ENCODE results near the gene GPLD1. TPM values are rescaled to one million over a fixed set of nuclear protein-coding genes. Genes with fewer than 3 reads are reported as not detected.

The GPLD1 gene
- total and polyA plus RNA-seq, 2 experiments from 2014 or later = 3.8 to 11.1 TPM

GRCh38 chr6:24500683-24501082 is 11.3 kb upstream of the GPLD1 start:
- H4K20me1 ChIP-seq (replicated peaks; ENCODE audit: insufficient read depth) = no peaks in the 10 kb centered on the region
- Mint-ChIP-seq H3K36me3 (ENCODE audit: low read depth) (peaks cover 13% of the 10 kb centered on the region), H3K4me3 (no peak overlapping the region)

More at GRCh38 chr6:24500683-24501082, 11.3 kb upstream of the GPLD1 start:
- no peak overlapping the region for H3K27ac Mint-ChIP-seq
- no peak overlapping the region for H3K27ac ChIP-seq (ENCODE audit: low read depth)
- H3K9me2 ChIP-seq (ENCODE audit: insufficient read depth) = no peaks in the 10 kb centered on the region
- peaks cover 19% of the 10 kb centered on the region for H3K27me3 Mint-ChIP-seq (ENCODE audit: insufficient read depth, low read depth, poor library complexity)
- peaks cover 14% of the 10 kb centered on the region for H3K9me3 Mint-ChIP-seq
- DNase-seq (ENCODE audit: low spot score) (no peak), ATAC-seq (no peak)
- no peak overlapping the region for H3K4me3 ChIP-seq
- no peaks in the 10 kb centered on the region for H3K79me2 ChIP-seq (replicated peaks; ENCODE audit: insufficient read depth)
- no peaks in the 10 kb centered on the region for H3K36me3 ChIP-seq (ENCODE audit: insufficient read depth)
- 0 out of 2 replicates have a peak, but pooled peaks cover 4% of the 10 kb centered on the region for H3F3A ChIP-seq (replicated peaks; ENCODE audit: low read depth)
- no peak overlapping the region for H2AFZ ChIP-seq
- no peak overlapping the region for H3K4me2 ChIP-seq
- H3K4me1 ChIP-seq (ENCODE audit: insufficient read depth) = peaks cover 20% of the 10 kb centered on the region
- TF ChIP-seq REST (IDR thresholded peaks at IDR 0.05; ENCODE audit: unreplicated experiment) = no peak
- TF ChIP-seq ZNF462 (CRISPR knock-in tag; IDR thresholded peaks at IDR 0.05) = no peak
- no peak for TF ChIP-seq CREB1 (CRISPR knock-in tag; IDR thresholded peaks at IDR 0.05; ENCODE audit: low read depth)
- no peak for TF ChIP-seq ZNF114 (CRISPR knock-in tag; IDR thresholded peaks at IDR 0.05)
- TF ChIP-seq JUNB (IDR thresholded peaks at IDR 0.05; ENCODE audit: unreplicated experiment) = no peak
- H3K27me3 ChIP-seq (ENCODE audit: insufficient read depth) = peaks cover 13% of the 10 kb centered on the region
- peaks cover 23% of the 10 kb centered on the region for H3K4me1 Mint-ChIP-seq

All from GM23338 (cell line).